Measurements from ENCODE around the gene FREM1.

FREM1 gene

DNA sequence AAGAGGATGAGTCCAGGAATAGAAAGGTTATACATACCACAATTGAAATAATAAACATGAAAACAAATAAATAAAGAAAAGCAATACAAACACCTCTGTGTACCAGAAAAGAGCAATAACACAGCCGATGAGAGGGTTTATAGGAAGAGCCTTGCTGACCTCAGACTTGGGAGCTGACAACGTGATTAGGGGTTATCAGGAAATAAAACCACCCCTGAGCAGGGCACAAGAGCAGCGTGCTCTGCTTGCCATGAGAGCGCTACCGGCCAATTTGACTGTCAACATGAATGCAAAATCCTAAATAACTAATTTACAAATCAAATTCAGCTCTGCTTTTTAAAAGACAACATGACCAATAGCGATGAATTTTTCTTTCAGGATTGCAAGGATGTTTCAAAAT is 2.6 kb upstream of the FREM1 start:
- DNase-seq (ENCODE audit: low read depth in 2 of 2, low spot score in 1 of 2) = no peak

DNA sequence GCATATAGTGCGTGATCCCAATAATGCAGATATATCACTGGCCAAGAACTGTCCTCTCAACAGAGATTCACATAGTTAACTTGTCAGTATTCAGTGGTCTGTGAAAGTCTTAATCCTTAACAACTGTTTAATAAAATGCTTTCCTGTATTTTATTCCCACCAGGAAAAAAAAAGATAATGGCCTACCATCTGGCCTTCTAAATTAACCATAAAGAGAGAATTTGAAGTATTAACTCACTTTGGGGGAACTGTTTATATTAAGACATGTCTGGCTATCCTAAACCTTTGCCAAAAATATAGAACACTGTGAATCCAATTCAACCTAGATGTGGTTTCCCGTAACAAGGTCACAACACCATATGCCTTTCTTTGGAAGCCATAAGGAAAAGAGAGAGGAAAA is 818 bp upstream of the FREM1 start:
- no peak for DNase-seq (ENCODE audit: low read depth in 2 of 2, low spot score in 1 of 2)

DNA sequence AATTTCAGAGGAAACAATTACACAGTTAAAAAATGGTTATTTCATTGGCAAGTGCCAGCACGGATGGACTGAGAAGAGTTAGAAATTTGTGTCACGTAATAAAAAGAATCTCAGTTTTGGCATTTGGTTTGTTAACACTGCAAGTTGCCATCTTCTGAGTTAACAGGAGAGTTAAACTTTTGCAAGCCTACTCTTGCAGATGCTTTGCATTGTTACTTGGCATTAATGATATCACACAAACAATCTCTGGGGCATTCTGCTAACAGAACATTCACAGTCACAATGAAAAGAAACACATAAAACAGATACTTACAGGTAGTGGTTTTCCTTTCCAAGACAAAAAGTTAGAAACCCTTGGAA is 647 bp downstream of the FREM1 start:
- no peak for DNase-seq (ENCODE audit: low read depth in 2 of 2, low spot score in 1 of 2)

DNA sequence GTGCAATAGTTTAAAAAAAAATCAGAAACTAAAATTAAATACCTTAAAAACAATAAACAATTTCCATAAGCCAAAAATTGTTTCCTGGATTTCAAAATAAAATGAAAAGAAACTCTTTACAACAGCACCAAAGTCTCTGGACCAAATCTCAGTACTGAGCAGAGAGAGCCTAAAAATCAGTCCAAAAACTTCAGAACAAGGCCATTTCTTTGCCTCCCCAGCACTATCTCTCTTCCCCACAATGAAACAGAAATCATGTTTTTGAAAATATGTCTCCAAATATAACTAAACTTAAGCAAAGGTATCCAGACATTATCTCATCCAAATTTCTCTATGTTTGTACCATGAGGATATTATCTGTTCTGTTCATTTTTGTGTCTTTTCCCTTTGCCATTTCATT is 1.0 kb downstream of the FREM1 start:
- DNase-seq (ENCODE audit: low read depth in 2 of 2, low spot score in 1 of 2) = no peak

DNA sequence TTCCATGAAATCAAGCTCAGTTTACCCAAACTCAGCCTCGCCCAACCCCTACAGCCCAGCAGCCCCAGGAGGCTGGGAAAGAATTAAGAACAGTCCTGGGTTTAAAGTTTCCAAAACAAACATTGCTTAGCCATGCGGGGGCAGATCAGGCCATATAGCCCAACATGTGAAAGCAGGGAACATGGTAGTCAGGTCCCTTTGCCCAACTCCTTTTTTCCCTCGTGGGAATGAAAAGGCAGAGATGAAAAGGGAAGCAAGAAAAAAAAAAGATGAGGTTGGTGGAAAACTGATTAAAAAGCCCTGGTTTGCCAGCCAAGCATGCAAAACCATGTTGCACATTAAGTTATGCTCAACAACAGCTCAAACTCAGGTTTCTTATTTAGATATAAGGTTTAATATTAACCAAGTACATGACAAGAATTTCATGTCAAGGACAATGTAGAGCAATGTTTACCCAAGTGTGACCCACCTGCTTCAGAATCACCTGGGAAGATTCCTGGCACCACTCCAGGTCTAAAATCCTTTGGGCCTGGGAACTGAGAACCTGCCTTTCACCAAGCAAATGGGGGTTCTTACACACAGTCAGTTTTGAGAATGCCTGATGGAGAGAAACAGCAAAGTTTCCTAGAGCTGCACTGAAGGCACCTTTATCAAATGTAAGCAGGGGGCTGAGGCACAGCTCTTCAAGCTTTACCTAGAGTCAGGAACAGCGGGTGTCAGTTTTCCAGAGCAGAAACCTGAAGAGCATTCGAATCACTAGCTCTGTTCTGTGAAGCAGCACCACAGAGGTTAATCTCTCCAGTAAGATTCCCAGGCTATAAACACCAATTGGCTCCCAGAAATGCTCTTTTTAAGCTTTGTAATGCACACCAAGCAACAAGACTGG is 1.7 kb downstream of the FREM1 start:
- DNase-seq (ENCODE audit: low read depth in 2 of 2, low spot score in 1 of 2) = no peak

DNA sequence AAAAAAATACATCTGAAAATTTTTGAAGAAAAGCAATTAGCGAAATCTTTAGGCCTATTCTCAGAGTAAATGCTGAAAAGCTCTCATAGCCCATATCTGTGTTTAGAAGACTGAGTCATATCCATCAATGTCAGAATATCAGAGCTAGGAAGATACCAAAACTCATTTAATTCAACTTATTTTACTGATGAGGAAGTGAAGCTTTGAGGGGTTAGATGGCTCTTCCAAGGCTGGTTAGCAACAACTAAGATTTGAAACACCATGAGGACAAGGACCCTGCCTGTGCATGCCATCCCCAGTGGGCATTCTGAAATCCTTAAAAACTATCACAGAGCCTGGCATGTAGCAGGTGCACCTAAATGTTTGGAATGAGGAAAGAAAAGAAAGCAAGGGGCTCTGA is 2.5 kb downstream of the FREM1 start:
- no peak for DNase-seq (ENCODE audit: low read depth in 2 of 2, low spot score in 1 of 2)

DNA sequence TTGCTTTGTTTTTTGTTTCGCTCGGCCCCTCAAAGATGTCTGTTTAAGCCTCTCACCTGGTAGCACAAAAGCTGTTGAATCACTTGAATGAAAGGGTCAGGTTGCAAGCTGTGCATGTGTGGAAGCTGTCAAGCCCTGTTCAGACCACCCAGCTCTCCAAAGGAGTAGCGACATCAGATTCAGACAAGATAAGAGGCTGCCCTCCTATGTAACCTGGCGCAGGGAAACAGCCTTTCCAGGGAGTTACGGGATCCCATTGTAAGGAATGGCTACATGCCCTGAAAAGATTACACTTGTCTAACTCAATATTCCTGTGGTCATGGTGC is 2.9 kb downstream of the FREM1 start:
- DNase-seq (ENCODE audit: low read depth in 2 of 2, low spot score in 1 of 2) = no peak

DNA sequence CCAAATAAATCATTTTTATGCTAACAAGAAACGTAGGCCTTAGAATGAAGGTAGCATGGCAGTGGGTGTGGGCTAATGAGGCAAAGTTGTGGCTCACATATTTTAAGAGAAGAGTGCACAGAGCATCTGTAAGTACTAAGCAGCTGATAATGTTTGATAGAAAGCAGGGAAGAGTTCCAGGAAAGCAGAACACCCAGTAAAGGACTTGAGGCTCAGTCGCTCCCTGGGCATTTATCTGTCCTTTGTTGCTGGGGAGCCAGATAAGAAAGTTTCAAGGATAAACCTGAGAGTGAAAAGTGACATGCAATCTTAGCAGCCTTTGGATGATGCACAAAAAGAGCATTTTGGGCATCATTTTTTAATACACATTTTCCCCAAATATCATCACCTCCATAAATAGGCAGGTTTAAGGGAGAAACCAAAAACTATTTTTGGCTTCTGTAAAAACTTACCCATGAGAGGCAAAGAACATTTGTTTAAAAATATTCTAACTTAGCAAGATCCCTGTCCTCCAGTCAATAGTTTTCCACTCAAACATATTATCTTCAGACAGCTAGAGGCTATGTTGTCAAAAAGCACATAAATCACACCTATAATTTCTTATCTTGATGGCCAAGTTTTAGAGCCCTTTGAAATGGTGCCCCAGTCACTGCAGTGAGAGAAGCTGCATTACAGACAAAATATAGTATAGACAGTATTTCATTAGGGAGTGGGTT is 3.4 kb downstream of the FREM1 start:
- no peak for DNase-seq (ENCODE audit: low read depth in 2 of 2, low spot score in 1 of 2)

DNA sequence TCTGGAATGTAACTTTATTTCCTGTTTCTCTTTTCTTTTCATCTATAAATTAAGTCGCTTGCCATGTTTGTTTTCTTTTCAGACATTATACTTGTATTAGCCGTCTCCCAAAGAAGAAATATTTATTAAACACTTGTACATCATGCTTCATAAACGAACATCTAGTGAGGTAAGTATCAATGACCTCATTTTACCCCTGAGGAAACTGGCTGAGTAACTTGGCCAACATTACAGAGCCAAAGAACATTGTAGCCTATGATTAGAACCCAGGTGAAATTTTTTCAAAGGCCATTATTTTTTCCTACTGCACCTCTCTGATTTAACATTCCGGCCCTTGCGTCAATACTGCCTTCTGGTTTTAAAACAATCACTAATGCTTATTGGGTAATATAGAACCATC is 4.2 kb downstream of the FREM1 start:
- no peak for DNase-seq (ENCODE audit: low read depth in 2 of 2, low spot score in 1 of 2)

DNA sequence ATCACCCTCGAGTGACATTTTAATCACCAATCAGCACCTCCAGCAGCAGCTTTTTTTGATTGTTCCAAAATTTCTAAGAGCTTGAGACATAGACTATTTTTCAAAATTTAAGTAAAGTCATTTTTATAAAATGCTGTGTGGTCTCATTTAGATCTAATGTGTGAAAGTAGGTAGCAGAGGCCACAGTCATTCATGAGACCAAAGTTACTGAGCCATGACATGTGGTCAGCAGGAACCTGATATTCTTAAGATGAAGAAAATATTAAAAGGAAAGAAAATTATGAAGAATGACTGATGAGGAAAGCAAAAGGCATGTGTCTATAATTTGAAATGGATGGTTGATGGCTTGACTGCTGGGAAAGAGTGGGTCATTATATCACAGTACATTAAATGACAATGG is 7.2 kb downstream of the FREM1 start:
- DNase-seq (ENCODE audit: low read depth in 2 of 2, low spot score in 1 of 2) = no peak

DNA sequence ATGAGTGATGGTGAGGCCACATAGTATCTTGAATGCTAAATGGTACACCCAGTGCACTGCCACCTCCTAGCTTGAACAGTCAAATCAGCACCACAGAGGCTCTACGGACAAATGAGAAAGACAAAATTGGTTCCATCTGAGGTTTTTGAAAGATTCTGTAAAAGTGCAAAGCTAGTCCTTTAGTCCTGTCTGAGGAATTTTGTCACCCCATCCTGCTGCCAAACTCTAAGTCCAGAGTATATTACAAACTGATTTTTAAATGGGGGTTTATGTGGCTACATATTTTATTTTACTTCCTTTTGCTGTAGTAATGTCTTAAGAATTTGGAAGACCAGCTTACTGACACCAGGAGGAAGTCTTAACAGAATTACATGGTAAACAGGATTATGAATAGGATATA is 7.7 kb downstream of the FREM1 start:
- no peak for DNase-seq (ENCODE audit: low read depth in 2 of 2, low spot score in 1 of 2)

DNA sequence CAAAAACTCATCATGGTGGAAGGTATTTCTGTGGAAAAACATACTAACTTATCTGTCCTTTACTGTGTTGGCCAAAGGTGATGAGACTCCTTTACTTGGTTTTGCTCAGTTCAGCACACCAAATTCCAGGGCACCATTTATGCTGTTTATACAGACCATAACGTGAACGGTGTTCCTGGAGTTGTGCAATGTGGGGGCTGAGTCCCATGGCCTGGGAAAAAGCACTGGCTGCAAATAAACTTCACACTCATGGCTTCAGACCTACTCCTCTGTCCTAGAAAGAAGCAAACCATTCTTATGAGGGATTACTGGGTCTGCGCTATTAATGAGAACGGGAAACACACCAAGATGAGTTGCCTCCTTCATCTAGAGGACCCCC is 10.4 kb downstream of the FREM1 start:
- DNase-seq (ENCODE audit: low read depth in 2 of 2, low spot score in 1 of 2) = no peak

DNA sequence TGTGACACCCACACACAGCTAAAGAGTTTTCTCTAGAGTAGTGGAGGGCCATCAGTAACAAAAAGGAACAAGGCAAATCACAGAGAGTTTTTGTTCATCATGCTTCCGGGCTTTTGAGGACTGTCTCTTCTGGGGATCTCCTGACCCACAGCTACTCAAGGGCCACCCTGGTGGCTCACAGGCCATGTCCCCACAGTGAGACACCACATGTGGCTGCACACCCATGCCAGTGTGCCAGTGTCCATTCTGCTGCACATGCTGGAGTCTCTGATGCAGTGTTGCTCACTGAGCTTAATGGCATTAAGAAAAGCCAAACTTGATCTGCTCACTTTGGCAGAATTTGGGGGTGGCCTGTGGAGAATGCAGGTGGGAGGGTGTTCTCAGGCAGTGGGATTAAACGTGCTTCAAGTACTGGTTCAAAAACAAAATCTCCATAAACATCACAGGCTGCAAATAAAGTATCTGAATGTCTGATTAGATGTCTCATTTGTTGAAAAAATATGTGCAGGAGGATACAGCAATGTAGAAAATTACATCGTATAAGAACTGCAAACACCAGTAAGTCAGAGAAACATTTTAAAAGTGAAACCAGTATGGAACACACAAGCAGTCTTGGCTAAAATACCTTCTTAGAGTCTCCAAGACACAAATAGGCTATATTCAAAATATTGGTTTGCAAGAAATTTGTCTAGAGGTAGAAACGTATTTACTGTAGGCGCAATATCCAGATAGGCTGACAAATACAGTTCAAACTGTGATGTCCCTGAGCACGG is 11.0 kb downstream of the FREM1 start:
- DNase-seq (ENCODE audit: low read depth in 2 of 2, low spot score in 1 of 2) = no peak

DNA sequence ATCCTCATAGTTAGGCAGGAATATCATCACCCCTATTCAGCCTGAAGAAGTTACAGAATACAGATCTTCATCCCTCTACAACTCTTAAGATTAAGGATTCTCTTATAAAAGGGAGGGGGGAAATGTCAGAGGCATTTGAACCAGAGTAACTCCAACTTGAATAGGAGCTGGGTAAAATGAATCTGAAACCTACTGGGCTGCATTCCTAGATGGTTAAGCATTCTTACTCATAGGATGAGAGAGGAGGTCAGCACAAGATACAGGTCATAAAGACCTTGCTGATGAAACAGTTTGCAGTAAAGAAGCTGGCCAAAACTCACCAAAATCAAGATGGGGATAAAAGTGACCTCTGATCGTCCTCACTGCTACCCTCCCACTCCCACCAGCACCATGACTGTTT is 14.4 kb downstream of the FREM1 start:
- no peak for DNase-seq (ENCODE audit: low read depth in 2 of 2, low spot score in 1 of 2)

DNA sequence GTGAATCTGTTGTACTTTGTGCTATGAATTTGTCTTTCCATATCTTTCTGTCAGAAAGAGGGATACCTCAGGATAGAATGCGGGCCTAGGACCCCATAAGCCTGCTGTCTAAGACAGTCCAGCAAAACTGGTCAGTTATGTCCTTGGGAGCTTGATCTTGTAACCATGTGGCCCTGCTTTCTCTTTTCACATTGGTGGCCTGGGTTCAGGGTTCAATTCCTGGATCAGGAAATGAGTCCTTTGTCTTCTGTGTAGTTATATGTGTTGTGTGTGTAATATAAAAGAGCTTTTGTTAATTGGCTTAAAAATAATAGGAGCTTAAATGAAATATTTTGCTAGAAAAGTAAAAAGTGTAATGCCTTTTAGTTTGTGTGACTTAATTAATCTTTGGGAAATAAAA is 16.9 kb downstream of the FREM1 start:
- no peak for DNase-seq (ENCODE audit: low read depth in 2 of 2, low spot score in 1 of 2)

DNA sequence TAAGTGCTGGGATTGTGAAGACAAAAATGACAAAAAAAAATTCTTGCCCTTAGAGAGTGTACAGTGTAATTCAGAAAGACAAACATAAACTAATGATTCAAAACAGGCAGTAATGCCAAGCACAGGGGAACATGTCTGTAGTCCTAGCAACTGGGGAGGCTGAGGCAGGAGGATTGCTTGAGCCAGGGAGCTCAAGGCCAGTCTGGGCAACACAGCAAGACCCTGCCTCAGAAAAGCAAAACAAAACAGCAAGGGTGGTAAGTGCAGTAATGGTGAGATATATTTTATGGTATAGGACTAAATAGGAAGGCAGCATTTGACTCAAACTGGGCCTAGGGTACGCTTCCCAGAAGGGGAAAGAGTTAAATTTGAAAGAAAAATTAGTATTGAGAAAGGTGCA is 18.9 kb downstream of the FREM1 start:
- DNase-seq (ENCODE audit: low read depth in 2 of 2, low spot score in 1 of 2) = no peak

DNA sequence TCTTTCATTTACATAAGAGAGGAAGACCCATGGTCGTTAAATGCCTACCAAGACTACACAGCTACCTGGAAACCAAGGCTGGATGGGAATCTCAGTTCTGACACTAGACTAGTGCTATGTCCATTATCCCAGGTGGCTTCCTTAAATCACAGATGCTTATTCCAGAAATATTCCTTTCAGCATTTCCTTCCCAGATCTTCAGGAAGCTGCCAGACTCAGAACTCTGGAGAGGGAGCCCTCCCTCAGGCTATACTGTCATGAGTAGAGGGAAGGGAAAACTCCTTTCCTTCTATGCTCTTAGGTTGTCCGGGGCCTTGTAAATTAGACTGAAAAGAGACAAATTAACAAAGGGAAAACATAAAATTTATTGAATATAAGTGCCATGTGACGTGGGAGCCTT is 20.8 kb downstream of the FREM1 start:
- DNase-seq (ENCODE audit: low read depth in 2 of 2, low spot score in 1 of 2) = no peak

DNA sequence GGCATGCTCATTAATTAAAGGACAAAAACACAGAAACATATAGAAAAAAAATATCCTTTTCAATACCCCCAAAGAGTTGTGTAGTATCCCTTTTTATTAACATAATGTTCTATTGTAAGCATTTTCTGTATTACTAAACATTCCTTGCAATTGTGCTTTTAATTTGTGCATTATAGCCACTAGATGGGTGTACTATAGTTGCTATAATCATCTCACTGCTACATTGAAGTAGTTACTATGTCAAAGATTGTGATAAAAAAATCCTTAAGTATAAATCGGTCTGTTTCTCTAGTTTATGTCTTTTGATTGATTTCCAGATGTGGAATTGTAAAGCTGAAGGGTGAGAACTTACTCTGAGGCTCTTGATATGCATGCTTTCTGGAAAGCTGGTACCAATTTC is 21.4 kb downstream of the FREM1 start:
- DNase-seq (ENCODE audit: low read depth in 2 of 2, low spot score in 1 of 2) = no peak

DNA sequence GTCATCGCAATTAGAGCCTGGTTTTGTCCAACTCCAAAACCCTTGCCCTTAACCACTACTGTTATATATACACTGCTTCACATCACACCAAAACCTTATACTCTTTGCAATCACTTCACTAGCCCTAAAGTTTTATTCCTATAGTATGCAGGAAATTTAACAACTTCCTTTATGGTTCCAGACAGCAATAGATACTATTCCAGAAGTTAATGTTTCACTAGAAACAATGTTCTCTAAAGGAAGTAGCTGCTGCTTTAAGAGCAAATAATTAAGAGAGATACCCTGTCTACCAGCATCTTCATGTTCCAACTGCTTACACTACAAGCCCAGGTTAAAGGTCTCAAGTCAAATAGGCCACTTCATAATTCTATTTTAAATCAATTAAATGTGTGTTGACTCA is 22.0 kb downstream of the FREM1 start:
- DNase-seq (ENCODE audit: low read depth in 2 of 2, low spot score in 1 of 2) = no peak

DNA sequence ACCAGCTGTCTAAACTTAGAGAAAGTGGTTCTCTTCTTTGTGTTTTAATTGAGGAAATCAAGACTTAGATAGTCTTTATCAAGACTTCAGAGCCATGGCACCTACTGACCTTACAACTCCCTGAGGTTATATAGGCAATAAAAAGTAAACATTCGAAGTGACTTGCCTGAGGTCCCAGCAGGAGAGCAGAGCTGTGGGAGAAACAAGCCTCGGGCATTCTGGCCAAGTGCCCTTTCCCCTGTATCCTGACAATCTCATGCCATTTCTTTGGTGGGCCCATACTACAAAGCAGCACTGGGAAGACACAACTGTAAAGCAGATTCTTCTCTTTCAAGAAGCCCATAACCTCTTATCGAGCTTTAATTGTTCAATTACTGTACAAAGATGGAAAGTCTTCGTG is 23.1 kb downstream of the FREM1 start:
- no peak for DNase-seq (ENCODE audit: low read depth in 2 of 2, low spot score in 1 of 2)

DNA sequence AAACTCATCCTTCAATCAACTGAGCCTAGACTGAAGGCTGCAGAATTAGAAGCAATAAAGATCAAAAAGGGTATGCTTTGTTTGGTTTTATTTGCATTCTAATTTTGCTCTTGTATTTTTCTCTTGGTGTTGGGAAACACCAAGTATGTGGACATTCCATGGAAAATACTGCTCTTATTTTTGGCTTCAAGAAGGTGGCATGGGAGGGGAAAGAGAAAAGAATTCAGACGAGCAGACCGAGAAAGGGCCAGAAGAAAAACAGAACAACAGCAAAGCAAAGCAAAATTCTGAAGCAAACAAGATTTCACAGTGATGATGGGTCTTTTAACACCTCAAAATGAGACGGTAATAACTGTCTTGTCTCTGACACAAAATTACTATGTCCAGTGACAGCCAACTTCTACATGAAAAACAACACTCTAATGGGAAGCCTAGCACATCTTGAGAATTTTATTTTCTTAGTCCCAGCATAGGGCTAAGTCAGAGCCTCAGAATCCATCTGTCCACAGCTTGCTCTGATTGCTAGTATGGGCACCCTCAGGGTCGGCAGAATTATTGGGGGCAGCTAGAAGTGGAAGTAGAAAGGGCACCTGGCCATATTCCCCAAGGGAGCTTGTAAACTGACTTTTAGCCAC is 26.8 kb downstream of the FREM1 start:
- no peak for DNase-seq (ENCODE audit: low read depth in 2 of 2, low spot score in 1 of 2)

DNA sequence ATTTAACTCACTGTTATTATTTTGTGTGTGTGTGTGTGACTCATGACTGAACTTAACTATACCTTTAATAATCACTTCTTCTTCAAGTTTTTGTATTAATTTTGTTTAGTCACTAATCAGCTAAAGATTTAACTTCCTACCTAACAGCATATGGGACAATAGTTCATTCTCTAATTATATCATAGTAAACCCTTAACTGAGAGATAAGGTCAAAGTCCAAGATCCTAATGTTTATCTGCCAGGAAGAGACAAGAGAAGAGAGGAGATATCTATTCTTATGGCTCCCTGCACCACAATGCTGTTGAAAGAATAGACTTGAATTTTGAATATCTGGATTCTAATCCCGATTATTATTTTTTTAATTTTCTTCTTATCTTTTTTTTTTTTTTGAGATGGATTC is 28.1 kb downstream of the FREM1 start:
- DNase-seq (ENCODE audit: low read depth in 2 of 2, low spot score in 1 of 2) = no peak

All from stimulated activated CD8-positive, alpha-beta memory T cell treated with anti-CD3 and anti-CD28 coated beads, Interleukin-4, amount 100 ng/mL, for 4 hours (primary cell).